Fibroblast of mammary gland (primary cell): ENCODE data around the gene PPP3R1.
"Not testable (repeated sequence)": the region's sequence is repeated elsewhere in the genome, so short reads cannot be mapped to it uniquely, and the experiment has no call there.

Source experiments
- DNase-seq: peaks from one replicate; pipeline ENCODE4 v3.0.0-alpha.2; 2010; ENCODE audit warnings: low read depth
- H3K4me3 ChIP-seq: 2 replicates; pipeline ENCODE4 v1.5.1; 2011; ENCODE audit warnings: low read depth, mild to moderate bottlenecking, low read length, moderate library complexity; ENCODE audit not compliant: control insufficient read depth
- TF ChIP-seq, protein P1 (sequence below): conservative IDR thresholded peaks from 2 replicates; pipeline ENCODE4 v1.5.1; 2011; ENCODE audit warnings: low read depth, low read length, inconsistent platforms; ENCODE audit not compliant: control insufficient read depth, insufficient read depth

The PPP3R1 gene

DNA sequence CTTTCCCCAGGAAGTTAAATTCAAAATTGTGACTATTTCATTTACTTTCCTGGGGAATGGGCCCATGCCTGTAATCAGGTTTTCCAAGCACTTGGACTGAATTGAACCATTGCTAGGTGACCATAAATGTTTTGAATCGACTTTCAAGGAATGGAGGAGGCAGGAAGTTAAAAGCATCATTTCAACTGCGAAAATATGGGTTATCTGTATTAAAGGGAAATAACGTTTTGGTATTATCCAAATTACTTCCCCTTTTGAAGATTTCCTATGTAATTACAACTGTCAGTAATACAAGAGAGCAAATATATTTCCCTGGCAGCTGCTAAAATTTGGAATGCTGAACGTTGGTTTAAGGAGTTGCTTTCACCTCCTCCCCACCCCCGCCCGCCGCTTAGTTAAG lies 75.7 kb downstream of the PPP3R1 start:
- TF ChIP-seq, protein P1, sequence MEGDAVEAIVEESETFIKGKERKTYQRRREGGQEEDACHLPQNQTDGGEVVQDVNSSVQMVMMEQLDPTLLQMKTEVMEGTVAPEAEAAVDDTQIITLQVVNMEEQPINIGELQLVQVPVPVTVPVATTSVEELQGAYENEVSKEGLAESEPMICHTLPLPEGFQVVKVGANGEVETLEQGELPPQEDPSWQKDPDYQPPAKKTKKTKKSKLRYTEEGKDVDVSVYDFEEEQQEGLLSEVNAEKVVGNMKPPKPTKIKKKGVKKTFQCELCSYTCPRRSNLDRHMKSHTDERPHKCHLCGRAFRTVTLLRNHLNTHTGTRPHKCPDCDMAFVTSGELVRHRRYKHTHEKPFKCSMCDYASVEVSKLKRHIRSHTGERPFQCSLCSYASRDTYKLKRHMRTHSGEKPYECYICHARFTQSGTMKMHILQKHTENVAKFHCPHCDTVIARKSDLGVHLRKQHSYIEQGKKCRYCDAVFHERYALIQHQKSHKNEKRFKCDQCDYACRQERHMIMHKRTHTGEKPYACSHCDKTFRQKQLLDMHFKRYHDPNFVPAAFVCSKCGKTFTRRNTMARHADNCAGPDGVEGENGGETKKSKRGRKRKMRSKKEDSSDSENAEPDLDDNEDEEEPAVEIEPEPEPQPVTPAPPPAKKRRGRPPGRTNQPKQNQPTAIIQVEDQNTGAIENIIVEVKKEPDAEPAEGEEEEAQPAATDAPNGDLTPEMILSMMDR = no peak
- no peak for DNase-seq
- no peak overlapping the region for H3K4me3 ChIP-seq

DNA sequence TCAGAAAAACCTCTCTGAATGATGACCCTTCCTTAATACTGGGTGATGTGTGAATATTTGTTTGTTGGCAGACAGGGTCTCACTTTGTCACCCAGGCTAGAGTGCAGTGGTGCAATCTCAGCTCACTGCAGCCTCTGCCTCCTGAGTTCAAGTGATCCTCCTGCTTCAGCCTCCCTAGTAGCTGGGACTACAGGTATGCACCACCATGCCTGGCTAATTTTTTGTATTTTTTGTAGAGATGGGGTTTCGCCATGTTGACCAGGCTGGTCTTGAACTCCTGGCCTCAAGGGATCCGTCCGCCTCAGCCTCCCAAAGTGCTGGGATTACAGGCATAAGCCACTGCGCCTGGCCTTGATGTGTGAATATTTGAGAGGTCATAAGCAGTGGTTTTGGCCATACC lies 77.1 kb downstream of the PPP3R1 start:
- not testable (repeated sequence) for H3K4me3 ChIP-seq, DNase-seq

DNA sequence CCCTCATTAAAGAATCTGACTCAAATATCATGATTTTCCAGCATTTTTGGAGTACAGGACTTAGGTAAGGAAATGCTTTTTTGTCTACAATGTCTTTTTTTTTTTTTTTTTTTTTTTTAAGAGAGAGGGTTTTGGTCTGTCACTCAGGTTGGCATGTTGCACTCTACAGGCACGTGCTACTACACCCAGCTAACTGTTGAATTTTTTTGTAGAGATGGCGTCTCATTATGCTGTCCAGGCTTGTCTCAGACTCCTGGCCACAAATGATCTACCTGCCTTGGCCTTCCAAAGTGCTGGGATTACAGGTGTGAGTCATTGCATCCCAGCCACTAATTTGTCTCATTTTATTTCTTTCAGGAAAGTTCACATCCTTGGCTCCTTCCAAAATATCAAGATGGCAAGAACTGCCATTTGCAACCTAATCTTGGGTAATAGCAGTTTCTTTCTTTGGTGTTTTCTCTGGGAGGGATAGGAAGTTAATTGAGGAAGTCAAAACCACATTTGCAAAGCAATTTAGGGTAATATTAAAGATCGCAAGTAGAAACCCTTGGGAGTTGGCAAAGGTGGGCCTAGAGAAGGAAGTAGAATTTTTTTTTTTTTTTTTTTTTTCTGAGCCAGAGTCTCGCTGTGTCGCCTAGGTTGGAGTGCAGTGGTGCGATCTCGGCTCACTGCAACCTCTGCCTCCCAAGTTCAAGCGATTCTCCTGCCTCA lies 79.2 kb downstream of the PPP3R1 start:
- TF ChIP-seq, protein P1 = no peak
- H3K4me3 ChIP-seq = no peak overlapping the region
- no peak for DNase-seq

DNA sequence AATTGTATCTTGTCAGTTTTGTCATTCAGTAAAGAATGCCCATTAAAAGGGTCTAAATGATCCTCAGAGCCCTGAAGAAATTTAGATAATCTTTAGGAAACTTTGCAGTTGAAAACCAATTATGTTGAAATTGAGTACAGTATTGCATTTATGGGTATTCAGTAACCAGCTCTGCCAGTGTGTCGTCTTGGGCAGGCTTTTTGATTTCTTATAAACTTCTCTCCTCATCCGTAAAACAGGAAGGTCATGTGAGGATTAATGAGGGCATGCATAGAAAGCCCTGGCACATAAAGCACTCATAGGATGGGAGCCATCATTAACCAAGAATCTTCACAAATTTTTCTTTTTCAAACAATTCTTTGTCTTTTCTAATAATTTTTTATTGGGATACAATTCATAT lies 79.8 kb downstream of the PPP3R1 start:
- DNase-seq = no peak
- no peak overlapping the region for H3K4me3 ChIP-seq
- TF ChIP-seq, protein P1 = no peak

DNA sequence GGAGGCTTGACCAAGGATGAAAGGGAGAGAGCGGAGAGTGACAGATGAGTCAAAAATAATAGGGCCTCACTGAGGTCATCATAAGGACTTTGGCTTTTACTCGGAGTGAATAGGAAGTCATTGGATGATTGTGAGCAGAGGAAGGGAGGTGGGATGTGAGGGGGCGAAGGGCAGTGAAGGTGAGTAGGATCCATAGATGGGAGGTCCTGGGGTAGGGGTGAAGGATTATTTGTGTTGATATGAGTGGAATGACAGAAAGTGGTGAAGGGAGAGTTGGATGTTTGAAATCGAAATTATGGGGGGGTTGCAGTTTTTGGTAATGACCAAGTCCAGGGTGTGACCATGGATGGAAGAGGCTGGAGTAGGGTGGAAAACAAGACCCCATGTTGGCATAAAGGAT lies 80.6 kb downstream of the PPP3R1 start:
- TF ChIP-seq, protein P1 = no peak
- no peak overlapping the region for H3K4me3 ChIP-seq
- no peak for DNase-seq

DNA sequence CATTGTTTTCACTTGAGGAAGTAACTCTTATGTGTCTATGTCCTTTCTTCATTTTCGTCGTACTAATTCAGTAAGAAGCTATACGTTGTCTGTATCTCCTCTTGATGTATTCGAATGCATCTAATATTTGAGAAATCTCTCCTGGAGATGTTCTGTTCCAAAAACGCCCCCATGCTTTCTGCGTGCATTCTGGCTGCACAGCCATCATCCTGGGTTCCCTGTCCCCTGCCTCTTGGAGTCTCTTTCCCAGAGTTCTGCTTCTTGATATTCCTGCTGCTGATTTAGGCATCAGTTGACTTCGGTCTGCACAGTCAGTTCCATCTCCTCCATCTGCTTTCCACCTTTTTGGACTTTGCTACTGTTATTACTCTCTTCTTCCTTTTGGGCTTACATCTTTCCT lies 81.2 kb downstream of the PPP3R1 start:
- H3K4me3 ChIP-seq = no peak overlapping the region
- TF ChIP-seq, protein P1 = no peak

DNA sequence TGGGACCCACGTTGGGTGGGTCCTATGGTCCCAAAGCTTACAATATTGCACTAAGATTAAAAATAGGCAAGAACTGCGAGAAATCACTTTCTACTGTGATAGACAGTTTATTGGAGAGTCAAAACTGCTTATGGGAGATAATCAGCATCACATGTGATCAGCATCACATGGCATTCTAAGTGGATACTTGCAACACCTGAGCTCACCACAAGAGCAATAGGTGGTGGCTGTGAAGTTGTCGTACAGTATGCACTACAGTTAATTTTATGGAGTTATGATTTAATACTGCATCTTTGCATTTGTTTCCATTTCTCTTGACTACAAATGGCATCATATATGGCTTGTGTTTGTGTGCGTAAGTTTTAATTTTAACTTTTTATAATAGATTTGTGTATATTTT lies 83.0 kb downstream of the PPP3R1 start:
- no peak for DNase-seq
- TF ChIP-seq, protein P1 = no peak
- H3K4me3 ChIP-seq = no peak overlapping the region

More for the DNA sequence above, 81.2 kb downstream of the PPP3R1 start:
- DNase-seq = no peak
